AG04450 (cell line): ENCODE data around the gene GLIS1. TPM values are rescaled to one million over a fixed set of nuclear protein-coding genes. Genes with fewer than 3 reads are reported as not detected.

Experiments used
- CTCF ChIA-PET: fragments of 300-600, 350-600 bp; formaldehyde crosslinking; extraction: SDS; loops from one replicate; lab custom pipeline; 2022; ENCODE audit warnings: antibody characterized with exemption, inconsistent platforms; lab: Charles Lee
- POLR2A ChIA-PET: fragments of 350-600 bp; formaldehyde crosslinking; extraction: SDS; loops from one replicate; lab custom pipeline; 2021; ENCODE audit warnings: antibody characterized with exemption, inconsistent platforms; lab: Yijun Ruan, JAX
- DNase-seq: peaks from one replicate; pipeline ENCODE4 v3.0.0-alpha.2; 2011; ENCODE audit warnings: low read depth, low spot score
- H3K27ac ChIP-seq: one replicate; pipeline ENCODE4 v1.5.1; 2012; ENCODE audit warnings: low read depth, low read length, control low read depth
- H3K27me3 ChIP-seq: one replicate; pipeline ENCODE4 v1.6.0; 2012; ENCODE audit warnings: low read length; ENCODE audit not compliant: control insufficient read depth, insufficient read depth
- H3K4me3 ChIP-seq: 2 replicates; pipeline ENCODE4 v1.5.1; 2011; ENCODE audit warnings: mild to moderate bottlenecking, low read depth, low read length, control low read depth
- H3K9me3 ChIP-seq: 2 replicates; pipeline ENCODE4 v1.5.1; 2012; ENCODE audit warnings: low read length; ENCODE audit not compliant: control insufficient read depth, insufficient read depth
- CTCF ChIP-seq: IDR thresholded peaks from 2 replicates; pipeline ENCODE4 v1.5.1; 2011; ENCODE audit warnings: low read depth, low read length, control low read depth, inconsistent platforms
- polyA plus RNA-seq: library from polyadenylated mRNA; depleted of rRNA; stranded (reverse); fragments of >200 nt; gene quantifications from 2 replicates; pipeline ENCODE4 v1.2.3, GENCODE V29; 2011

GLIS1 gene
- polyA plus RNA-seq, 1 experiment = 0.77 TPM

- H3K9me3 ChIP-seq = no peaks in the 10 kb centered on the region; the same call in 1 of the 2 replicates
- H3K27ac ChIP-seq = no peak overlapping the region
- H3K27me3 ChIP-seq = peaks cover 12% of the 10 kb centered on the region
- DNase-seq = no peak
- TF ChIP-seq CTCF = no peak
- ChIA-PET POLR2A (no interaction called here), CTCF (interaction anchor here (1.4 kb wide), 1 partner anchor 222 kb away, joined by 6 read pairs; no protein-coding TSS in a partner anchor)
- no peak overlapping the region for H3K4me3 ChIP-seq
These were observed 239.4 kb downstream of the GLIS1 start for GRCh38 chr1:53499257-53500203.

- POLR2A ChIA-PET = no interaction called here
- Histone ChIP-seq H3K27me3 (peaks cover 12% of the 10 kb centered on the region), H3K4me3 (no peak overlapping the region), H3K27ac (no peak overlapping the region), H3K9me3 (no peaks in the 10 kb centered on the region; the same call in 1 of the 2 replicates)
- DNase-seq = no peak
- TF ChIP-seq CTCF = no peak
- CTCF ChIA-PET = interaction anchor here (0.7 to 1.4 kb wide), 2 partner anchors 9 to 221 kb away, joined by 5 to 6 read pairs; no protein-coding TSS in a partner anchor
These were observed 240.3 kb downstream of the GLIS1 start for GRCh38 chr1:53498555-53499131.

DNA sequence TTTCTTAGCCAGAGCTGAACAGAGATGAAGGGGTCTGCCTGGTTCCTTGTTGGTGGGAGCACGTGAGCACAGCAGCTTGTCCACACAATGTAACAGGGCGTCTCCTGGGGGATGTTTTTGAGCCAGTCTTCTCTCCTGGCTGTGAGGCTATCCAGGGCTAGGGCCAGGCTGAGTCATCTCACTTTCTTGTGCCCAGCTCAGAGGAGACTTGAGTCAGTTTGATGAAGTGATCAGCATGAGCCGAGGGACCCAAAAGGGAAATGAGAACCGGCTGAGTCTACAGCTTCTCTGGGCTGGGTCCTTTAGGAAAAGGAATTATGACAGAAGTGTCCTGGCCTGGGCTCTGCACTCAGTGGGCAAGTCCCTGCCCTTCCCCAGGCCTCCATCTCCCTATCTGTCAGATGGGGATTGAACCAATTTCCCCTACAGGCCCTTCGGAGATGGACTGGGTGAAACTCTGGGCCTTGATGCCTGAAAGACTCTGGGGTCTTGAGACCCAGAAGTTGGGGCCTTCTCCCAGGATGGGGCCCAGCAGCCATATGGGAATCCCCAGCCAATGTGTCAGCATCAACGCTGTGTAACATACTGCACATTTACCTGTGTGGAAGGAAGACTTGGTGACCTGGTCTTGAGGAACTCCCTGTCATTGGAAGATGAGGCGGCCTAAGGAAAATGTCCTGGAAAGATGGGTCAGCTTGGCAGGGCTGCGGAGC is 243.2 kb downstream of the GLIS1 start:
- no peak for TF ChIP-seq CTCF
- CTCF ChIA-PET = interaction anchor here (1.3 kb wide), 1 partner anchor 11 kb away, joined by 7 read pairs; no protein-coding TSS in a partner anchor
- POLR2A ChIA-PET = no interaction called here

DNA sequence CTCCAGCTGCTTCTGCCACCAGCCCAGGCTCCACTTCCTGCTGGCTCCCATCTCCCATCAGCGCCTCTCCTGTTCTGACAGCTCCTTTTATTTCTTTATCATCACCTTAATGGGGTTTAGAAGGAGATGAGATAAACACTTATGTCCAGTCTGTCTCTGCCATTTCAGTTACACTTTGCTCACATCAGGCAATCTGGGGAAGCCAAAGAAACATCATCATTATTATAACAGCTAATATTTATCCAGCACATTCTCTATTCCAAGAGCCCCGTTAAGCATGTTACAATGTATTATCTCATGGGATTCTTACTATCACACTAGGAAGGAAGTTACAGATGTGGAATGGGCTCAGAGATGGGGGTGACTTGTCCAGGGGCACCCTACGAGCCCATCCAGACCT is 248.6 kb downstream of the GLIS1 start:
- TF ChIP-seq CTCF = no peak
- peaks cover 34% of the 10 kb centered on the region for H3K27me3 ChIP-seq
- no peak overlapping the region for H3K4me3 ChIP-seq
- H3K9me3 ChIP-seq = peaks cover 4% of the 10 kb centered on the region
- CTCF ChIA-PET = interaction anchor here (1.9 kb wide), 1 partner anchor 336 kb away, joined by 8 read pairs; no protein-coding TSS in a partner anchor
- no peak for DNase-seq
- POLR2A ChIA-PET = no interaction called here
- H3K27ac ChIP-seq = no peak overlapping the region

More for the DNA sequence above, 243.2 kb downstream of the GLIS1 start:
- Histone ChIP-seq H3K4me3 (no peak overlapping the region), H3K9me3 (no peaks in the 10 kb centered on the region), H3K27ac (no peak overlapping the region), H3K27me3 (peaks cover 15% of the 10 kb centered on the region)
- no peak for DNase-seq
